A549 (cell line): Measurements from ENCODE around the gene KRT33A. TPM values are rescaled to one million over a fixed set of nuclear protein-coding genes. Genes with fewer than 3 reads are reported as not detected.

Experiments used
- ATAC-seq, 2 experiments: fragments of 200-7000 bp in 1 of 2; fragments of >200 bp in 1 of 2; cut with Nextera tagmentation in 1 of 2; cut with Tn5 transposase in 1 of 2; 3 replicates each; pipeline versions ENCODE4 v1.8.0 to v1.9.1; 2018 to 2020; ENCODE audit warnings: mild to moderate bottlenecking in 1 of 2, moderate library complexity in 1 of 2
- CTCF ChIA-PET: fragments of 300-600 bp; sonication (Branson Sonifier 250); formaldehyde crosslinking; extraction: SDS; loops from one replicate; lab custom pipeline; 2021; ENCODE audit warnings: antibody characterized with exemption, inconsistent platforms; lab: Yijun Ruan, JAX
- POLR2A ChIA-PET: fragments of 350-600 bp; formaldehyde crosslinking; extraction: SDS; loops from one replicate; lab custom pipeline; 2021; ENCODE audit warnings: antibody characterized with exemption, inconsistent platforms; lab: Yijun Ruan, JAX
- DNase-seq, 2 experiments: peaks; one replicate each; pipeline versions ENCODE4 v3.0.0 to v3.0.0-alpha.2; 2011 to 2016; ENCODE audit warnings: low read depth in 1 of 2, low spot score in 1 of 2
- FAIRE-seq: peaks from 2 replicates; lab custom pipeline; 2011; peaks lifted over from hg19 to GRCh38; lab: Jason Lieb, UNC
- H3K27ac ChIP-seq, 2 experiments: fragments of >200 bp; sonication (Bioruptor Twin); formaldehyde crosslinking; 3 replicates each; pipeline ENCODE4 v1.5.1; 2016 to 2017
- H3K4me1 ChIP-seq: fragments of >200 bp; sonication (Bioruptor Twin); formaldehyde crosslinking; 3 replicates; pipeline ENCODE4 v1.6.1; 2016
- H3K4me2 ChIP-seq: fragments of >200 bp; sonication (Bioruptor Twin); formaldehyde crosslinking; 3 replicates; pipeline ENCODE4 v1.6.1; 2016
- H3K4me3 ChIP-seq: fragments of >200 bp; sonication (Bioruptor Twin); formaldehyde crosslinking; 3 replicates; pipeline ENCODE4 v1.5.1; 2016
- H3K9me3 ChIP-seq: fragments of >200 bp; sonication (Bioruptor Twin); formaldehyde crosslinking; 3 replicates; pipeline ENCODE4 v1.6.1; 2016
- CBX2 ChIP-seq: fragments of 200-600 bp; sonication (generic); IDR thresholded peaks from 2 replicates; pipeline ENCODE4 v1.6.1; 2016; ENCODE audit warnings: low read depth, mild to moderate bottlenecking, borderline replicate concordance
- CEBPB ChIP-seq, 2 experiments: fragments of >200 bp in 1 of 2; sonication (Bioruptor Twin) in 1 of 2; formaldehyde crosslinking in 1 of 2; IDR thresholded peaks; 2 replicates each; pipeline ENCODE4 v1.6.1; 2012 to 2016
- CTCF ChIP-seq: fragments of >200 bp; sonication (Bioruptor Twin); formaldehyde crosslinking; IDR thresholded peaks from 3 replicates; pipeline ENCODE4 v1.5.1; 2016
- FOSL2 ChIP-seq, 2 experiments: fragments of 450-650 bp in 1 of 2; fragments of >200 bp in 1 of 2; sonication (Bioruptor Twin) in 1 of 2; formaldehyde crosslinking; IDR thresholded peaks; 2 replicates each; pipeline versions ENCODE4 v1.5.0 to v1.6.1; 2016 to 2020; ENCODE audit warnings: mild to moderate bottlenecking in 1 of 2, moderate library complexity in 1 of 2
- HEYL ChIP-seq: fragments of 250-450 bp; sonication (Bioruptor Pico); IDR thresholded peaks from 2 replicates; pipeline ENCODE4 v1.8.0; 2021; ENCODE audit warnings: mild to moderate bottlenecking, moderate library complexity
- JUNB ChIP-seq: fragments of >200 bp; sonication (Bioruptor Twin); formaldehyde crosslinking; IDR thresholded peaks from 2 replicates; pipeline ENCODE4 v1.6.1; 2016
- KDM1A ChIP-seq: fragments of 200-600 bp; sonication (generic); IDR thresholded peaks from 2 replicates; pipeline ENCODE4 v1.6.1; 2016; ENCODE audit warnings: low read depth, mild to moderate bottlenecking
- MAZ ChIP-seq: fragments of 150-350 bp; IDR thresholded peaks from 2 replicates; pipeline ENCODE4 v1.6.1; 2014; ENCODE audit warnings: antibody characterized with exemption, low read depth, low read length, borderline replicate concordance
- MYC ChIP-seq: IDR thresholded peaks from 2 replicates; pipeline ENCODE4 v1.6.1; 2012; ENCODE audit warnings: mild to moderate bottlenecking, inconsistent platforms, low read length, improper control_type of control experiment, borderline replicate concordance
- NPAS2 ChIP-seq: fragments of 250-450 bp; sonication (Bioruptor Pico); IDR thresholded peaks from 2 replicates; pipeline ENCODE4 v1.8.0; 2022; ENCODE audit warnings: mild to moderate bottlenecking, moderate library complexity, borderline replicate concordance
- NR3C1 ChIP-seq: fragments of >200 bp; sonication (Bioruptor Twin); formaldehyde crosslinking; IDR thresholded peaks from 3 replicates; pipeline ENCODE4 v1.6.1; 2017
- PBX3 ChIP-seq: IDR thresholded peaks from 2 replicates; pipeline ENCODE4 v1.6.1; 2012
- POLR2A ChIP-seq: IDR thresholded peaks from 2 replicates; pipeline ENCODE4 v1.6.1; 2012; ENCODE audit warnings: mild to moderate bottlenecking, low read length
- SREBF2 ChIP-seq: fragments of 450-650 bp; IDR thresholded peaks from 2 replicates; pipeline ENCODE4 v1.6.1; 2014; ENCODE audit warnings: mild to moderate bottlenecking, moderate library complexity
- ZFP36 ChIP-seq: fragments of 450-650 bp; IDR thresholded peaks from 2 replicates; pipeline ENCODE4 v1.6.1; 2014; ENCODE audit warnings: borderline replicate concordance; ENCODE audit not compliant: partially characterized antibody
- WGBS: methylation state at CpG from one replicate; pipeline ENCODE4 v1.1.6; 2017; ENCODE audit errors: missing lambda C conversion rate; 5-methylcytosine and 5-hydroxymethylcytosine counted together
- polyA plus RNA-seq, 4 experiments: library from polyadenylated mRNA; depleted of rRNA in 3 of 4; stranded (reverse); fragments of >200 nt; fragmentation: RNase III in 1 of 4; extraction: RNeasy Plus Mini Kit Qiagen cat#74134 plus additional on column Dnase treatment in 1 of 4; gene quantifications; 2 replicates in 3 of 4; 3 replicates in 1 of 4; pipeline ENCODE4 v1.2.3, GENCODE V29; 2011 to 2017

Gene KRT33A
- polyA plus RNA-seq, 2 of the 4 experiments (the other 2 are of a cell fraction), result not detected

- DNase-seq (no peak), ATAC-seq (no peak), FAIRE-seq (no peak)
- peaks cover 19% of the 10 kb centered on the region for H3K9me3 ChIP-seq
- no peak overlapping the region for H3K27ac ChIP-seq
- no peak overlapping the region for H3K4me3 ChIP-seq
- H3K4me1 ChIP-seq, result no peaks in the 10 kb centered on the region
- no peak for TF ChIP-seq CTCF
- no peak for TF ChIP-seq JUNB
- no peak for TF ChIP-seq MAZ
- TF ChIP-seq HEYL, result no peak
- TF ChIP-seq POLR2A, result no peak
- no peak for TF ChIP-seq NR3C1
- no peak for TF ChIP-seq MYC
- TF ChIP-seq SREBF2, result no peak
- no peak for TF ChIP-seq NPAS2 (CRISPR knock-in tag)
- no peak for TF ChIP-seq FOSL2 (IDR thresholded peaks at IDR 0.05)
- no peak for TF ChIP-seq FOSL2 (CRISPR knock-in tag; IDR thresholded peaks at IDR 0.05)
- TF ChIP-seq CBX2, result no peak
- TF ChIP-seq, all 56 proteins: peak for 0
- 83% methylated on average over 7 of the region's 7 CpGs for WGBS
- ChIA-PET POLR2A (no interaction called here), CTCF (interaction anchor here (1.2 to 2.2 kb wide), 11 partner anchors 8 to 275 kb away, joined by 3 to 9 read pairs (median 4); partner anchors contain the start of gene KRT34)
- H3K4me2 ChIP-seq, result no peak overlapping the region
Measured at GRCh38 chr17:41390411-41390938, 39.8 kb upstream of the KRT33A start.

GRCh38 chr17:41387670-41388069 lies 37.0 kb upstream of the KRT33A start:
- POLR2A ChIA-PET, result no interaction called here
- Histone ChIP-seq H3K27ac (no peak overlapping the region), H3K4me3 (no peak overlapping the region)
- CTCF ChIA-PET, result interaction anchor here (0.8 kb wide), 1 partner anchor 22 kb away, joined by 3 read pairs; no protein-coding TSS in a partner anchor
- ATAC-seq (no peak), DNase-seq (no peak), FAIRE-seq (no peak)
- 61% methylated on average over 4 of the region's 4 CpGs for WGBS
- TF ChIP-seq SREBF2, result no peak
- TF ChIP-seq, all 56 proteins: peak for 0
- H3K4me2 ChIP-seq, result no peak overlapping the region
- H3K4me1 ChIP-seq, result no peaks in the 10 kb centered on the region
- H3K9me3 ChIP-seq, result peaks cover 19% of the 10 kb centered on the region

- no peak for ATAC-seq
- peaks cover 19% of the 10 kb centered on the region for H3K9me3 ChIP-seq
- 92% methylated on average over 1 of the region's 1 CpG for WGBS
- ChIA-PET POLR2A (no interaction called here), CTCF (interaction anchor here (1.6 kb wide), 1 partner anchor 163 kb away, joined by 5 read pairs; no protein-coding TSS in a partner anchor)
- no peak overlapping the region for H3K4me2 ChIP-seq
- no peak for DNase-seq
- H3K4me3 ChIP-seq, result no peak overlapping the region
- no peaks in the 10 kb centered on the region for H3K4me1 ChIP-seq
- peak; percentile 43 for FAIRE-seq
- no peak overlapping the region for H3K27ac ChIP-seq
- TF ChIP-seq KDM1A, result no peak
- TF ChIP-seq ZFP36, result no peak
Measured at GRCh38 chr17:41386227-41386626, 35.6 kb upstream of the KRT33A start.

GRCh38 chr17:41383690-41384089 lies 33.1 kb upstream of the KRT33A start:
- WGBS, result 93% methylated on average over 1 of the region's 1 CpG
- Histone ChIP-seq H3K4me2 (no peak overlapping the region), H3K27ac (no peak overlapping the region), H3K4me3 (no peak overlapping the region), H3K4me1 (peaks cover 10% of the 10 kb centered on the region), H3K9me3 (peaks cover 19% of the 10 kb centered on the region)
- ATAC-seq (no peak), DNase-seq (no peak), FAIRE-seq (no peak)
- ChIA-PET POLR2A (no interaction called here), CTCF (interaction anchor here (0.6 kb wide), 1 partner anchor 32 kb away, joined by 3 read pairs; no protein-coding TSS in a partner anchor)
- no peak for TF ChIP-seq PBX3
- TF ChIP-seq KDM1A, result no peak
- TF ChIP-seq CEBPB (IDR thresholded peaks at IDR 0.05), result peak; percentile 42 to 71; a peak in 3 of 4 replicates
